Skeletal muscle tissue (tissue), 4 donors: ENCODE measurements around the gene TTYH2. TPM values are rescaled to one million over a fixed set of nuclear protein-coding genes. Genes with fewer than 3 reads are reported as not detected.
A peak's percentile ranks its signal among the peaks of the same experiment; 100 is the strongest.

Experiments
- H3K27ac ChIP-seq: one replicate; pipeline ENCODE4 v1.7.0; 2013; ENCODE audit warnings: mild to moderate bottlenecking, low read depth, low read length, inconsistent platforms
- H3K27me3 ChIP-seq, 3 donors: one replicate each; pipeline ENCODE4 v1.7.0; 2013; ENCODE audit warnings: low read length in 3 of 3; ENCODE audit not compliant: control insufficient read depth in 3 of 3, insufficient read depth in 3 of 3
- H3K36me3 ChIP-seq, 3 donors: one replicate each; pipeline ENCODE4 v1.7.0; 2013; ENCODE audit warnings: low read length in 3 of 3; ENCODE audit not compliant: control insufficient read depth in 3 of 3, insufficient read depth in 3 of 3
- H3K4me1 ChIP-seq, 3 donors: one replicate each; pipeline ENCODE4 v1.7.0; 2013; ENCODE audit warnings: low read length in 3 of 3, mild to moderate bottlenecking in 3 of 3; ENCODE audit not compliant: control insufficient read depth in 3 of 3, insufficient read depth in 3 of 3
- H3K4me3 ChIP-seq, 3 donors: one replicate each; pipeline ENCODE4 v1.7.0; 2013; ENCODE audit warnings: low read length in 3 of 3
- H3K9ac ChIP-seq, 3 donors: one replicate each; pipeline ENCODE4 v1.7.0; 2013; ENCODE audit warnings: low read length in 3 of 3, mild to moderate bottlenecking in 3 of 3, moderate library complexity in 2 of 3, low read depth in 1 of 3
- H3K9me3 ChIP-seq, 3 donors: one replicate each; pipeline ENCODE4 v1.7.0; 2013; ENCODE audit warnings: low read length in 3 of 3; ENCODE audit not compliant: control insufficient read depth in 3 of 3
- total RNA-seq: library from RNA; depleted of rRNA; stranded (reverse); fragments of >200 nt; gene quantifications from one replicate; pipeline ENCODE4 v1.2.3, GENCODE V29; 2014
- donor health status: Osteomylitis.

Gene TTYH2
- total RNA-seq, 1 donor from 2014 or later, result 34.4 TPM

GRCh38 chr17:74268558-74268957 is 55.2 kb downstream of the TTYH2 start:
- no peaks in the 10 kb centered on the region for H3K36me3 ChIP-seq
- peaks cover 3 to 11% (median 10%) of the 10 kb centered on the region in 3 donors for H3K4me1 ChIP-seq
- no peak overlapping the region for H3K4me3 ChIP-seq
- H3K27me3 ChIP-seq, result peaks cover 0 to 38% (median 22%) of the 10 kb centered on the region in 3 donors
- H3K27ac ChIP-seq, result no peak overlapping the region
- H3K9ac ChIP-seq, result no peak overlapping the region
- H3K9me3 ChIP-seq, result no peaks in the 10 kb centered on the region

DNA sequence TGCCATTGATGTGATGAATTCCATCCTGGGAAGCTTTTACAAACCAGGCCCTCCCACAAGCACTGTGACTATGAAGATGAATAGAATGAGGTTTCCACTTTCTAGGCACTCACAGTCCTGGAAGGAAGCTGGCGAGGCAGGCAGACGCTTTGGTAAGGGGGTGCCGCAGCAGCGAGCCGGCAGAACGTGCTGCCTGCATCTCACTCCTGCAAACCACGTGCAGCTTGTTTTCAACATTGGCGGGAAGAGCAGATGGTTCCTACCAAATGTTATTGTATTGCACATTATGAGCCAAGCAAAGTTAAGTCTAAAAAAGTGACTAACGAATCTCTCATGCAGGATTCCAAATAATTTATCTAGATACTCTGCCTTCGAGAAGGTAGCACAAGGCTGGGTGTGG is 57.0 kb downstream of the TTYH2 start:
- Histone ChIP-seq H3K9ac (no peak overlapping the region), H3K27me3 (peaks cover 16 to 52% (median 35%) of the 10 kb centered on the region in 3 donors), H3K9me3 (no peaks in the 10 kb centered on the region), H3K4me3 (no peak overlapping the region), H3K36me3 (no peaks in the 10 kb centered on the region), H3K27ac (no peak overlapping the region), H3K4me1 (peaks cover 9 to 19% (median 13%) of the 10 kb centered on the region in 3 donors)

GRCh38 chr17:74271281-74271680 is 57.9 kb downstream of the TTYH2 start:
- Histone ChIP-seq H3K9me3 (no peaks in the 10 kb centered on the region), H3K27ac (no peak overlapping the region), H3K9ac (no peak overlapping the region), H3K4me3 (no peak overlapping the region), H3K27me3 (peaks cover 21 to 52% (median 37%) of the 10 kb centered on the region in 3 donors), H3K36me3 (no peaks in the 10 kb centered on the region), H3K4me1 (peaks cover 12 to 23% (median 19%) of the 10 kb centered on the region in 3 donors)

- peaks cover 22 to 48% (median 37%) of the 10 kb centered on the region in 3 donors for H3K27me3 ChIP-seq
- H3K27ac ChIP-seq, result no peak overlapping the region
- H3K36me3 ChIP-seq, result no peaks in the 10 kb centered on the region
- no peak overlapping the region for H3K9ac ChIP-seq
- H3K9me3 ChIP-seq, result no peaks in the 10 kb centered on the region
- peaks cover 15 to 27% (median 20%) of the 10 kb centered on the region in 3 donors for H3K4me1 ChIP-seq
- H3K4me3 ChIP-seq, result no peak overlapping the region
Observed at GRCh38 chr17:74271901-74272561, 58.7 kb downstream of the TTYH2 start.

DNA sequence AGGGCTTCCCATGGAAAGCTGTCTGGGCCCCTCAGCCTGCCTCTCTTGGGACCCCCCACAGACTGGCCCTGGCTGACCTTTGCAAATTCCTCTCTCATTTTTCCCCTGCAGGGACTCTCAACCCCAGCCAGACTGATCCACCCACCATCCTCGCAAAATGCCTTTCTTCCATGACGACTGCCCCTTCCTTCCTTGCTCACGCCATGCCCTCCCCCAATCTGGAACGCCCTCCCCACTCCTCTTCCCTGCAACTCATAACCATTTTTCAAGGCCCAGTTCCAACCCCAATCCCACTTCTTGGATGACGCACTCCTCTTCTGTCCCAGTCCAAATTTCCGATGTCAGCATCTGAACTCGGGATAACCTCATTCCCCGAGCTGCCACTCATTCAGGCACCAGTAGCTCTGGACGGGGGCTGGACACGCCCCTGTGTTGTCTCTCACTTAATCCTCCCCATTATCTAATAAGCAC is 59.4 kb downstream of the TTYH2 start:
- H3K4me1 ChIP-seq, result peaks cover 15 to 27% (median 23%) of the 10 kb centered on the region in 3 donors
- no peak overlapping the region for H3K27ac ChIP-seq
- no peaks in the 10 kb centered on the region for H3K36me3 ChIP-seq
- H3K27me3 ChIP-seq, result peaks cover 27 to 42% (median 34%) of the 10 kb centered on the region in 3 donors
- no peak overlapping the region for H3K4me3 ChIP-seq
- H3K9ac ChIP-seq, result no peak overlapping the region
- no peaks in the 10 kb centered on the region for H3K9me3 ChIP-seq

DNA sequence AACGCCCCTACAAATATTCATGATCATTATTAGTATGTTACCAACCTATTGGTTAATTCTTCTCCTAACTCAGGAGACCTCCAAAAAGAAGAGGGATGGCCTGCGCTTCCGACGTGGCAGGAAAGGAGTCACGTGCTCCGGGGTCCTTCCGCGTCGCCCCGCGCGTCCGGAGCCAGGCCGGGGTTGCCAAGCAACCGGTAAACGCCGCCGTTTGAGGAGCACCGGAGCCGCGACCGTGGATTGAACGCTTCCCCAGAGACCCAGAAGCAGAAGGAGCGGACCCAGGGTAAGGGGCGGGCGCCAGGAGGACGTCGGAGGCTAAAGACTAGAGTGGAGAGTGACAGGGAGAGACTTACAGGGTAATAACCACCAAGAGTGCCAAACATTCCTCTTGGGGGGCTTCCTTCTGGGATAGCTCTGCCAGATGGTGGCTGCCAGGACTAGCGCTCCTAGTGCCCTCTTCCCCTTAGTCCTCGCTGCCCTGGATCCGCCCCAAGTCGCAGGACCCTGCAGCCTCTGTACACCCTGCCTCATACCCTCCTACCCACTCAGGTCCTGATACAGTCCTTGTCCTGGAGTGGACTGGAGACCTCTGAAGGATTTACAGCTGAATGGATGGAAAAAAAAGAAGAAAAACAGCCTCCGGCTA is 60.8 kb downstream of the TTYH2 start, which contains the start of gene DNAI2:
Gene DNAI2, plus strand, starts transcription at position 175 of the 649 bp plus-strand sequence. CDS start 7,584 bp downstream, outside the sequence.
- Histone ChIP-seq H3K9me3 (no peaks in the 10 kb centered on the region), H3K4me3 (no peak within 1 kb of the TSS), H3K9ac (no peak within 1 kb of the TSS), H3K27ac (no peak within 1 kb of the TSS), H3K36me3 (no peaks in the 10 kb centered on the region), H3K4me1 (peaks cover 15 to 25% (median 19%) of the 10 kb centered on the region in 3 donors), H3K27me3 (peaks cover 22 to 29% (median 27%) of the 10 kb centered on the region in 3 donors)

GRCh38 chr17:74274709-74275340 is 61.5 kb downstream of the TTYH2 start:
- Histone ChIP-seq H3K27ac (no peak overlapping the region), H3K9me3 (no peaks in the 10 kb centered on the region), H3K9ac (no peak overlapping the region), H3K27me3 (peaks cover 22 to 29% (median 27%) of the 10 kb centered on the region in 3 donors), H3K4me1 (peaks cover 15 to 25% (median 19%) of the 10 kb centered on the region in 3 donors), H3K36me3 (no peaks in the 10 kb centered on the region), H3K4me3 (no peak overlapping the region)

GRCh38 chr17:74276051-74276476 is 62.7 kb downstream of the TTYH2 start:
- no peaks in the 10 kb centered on the region for H3K9me3 ChIP-seq
- H3K27me3 ChIP-seq, result peaks cover 22 to 29% (median 27%) of the 10 kb centered on the region in 3 donors
- no peak overlapping the region for H3K4me3 ChIP-seq
- peaks cover 15 to 25% (median 19%) of the 10 kb centered on the region in 3 donors for H3K4me1 ChIP-seq
- H3K9ac ChIP-seq, result peak overlapping the region in 1 of 3 donors; percentile 33
- H3K27ac ChIP-seq, result peak overlapping the region; percentile 75
- H3K36me3 ChIP-seq, result no peaks in the 10 kb centered on the region

- Histone ChIP-seq H3K27me3 (peaks cover 22 to 27% (median 26%) of the 10 kb centered on the region in 3 donors), H3K4me3 (no peak overlapping the region), H3K36me3 (no peaks in the 10 kb centered on the region), H3K4me1 (peaks cover 15 to 24% (median 18%) of the 10 kb centered on the region in 3 donors), H3K9ac (peak overlapping the region in 1 of 3 donors; percentile 33), H3K27ac (peak overlapping the region; percentile 75), H3K9me3 (no peaks in the 10 kb centered on the region)
Observed at GRCh38 chr17:74276541-74277009, 63.2 kb downstream of the TTYH2 start.
